Measurements from ENCODE around the gene ZNF474. TPM values are rescaled to one million over a fixed set of nuclear protein-coding genes. Genes with fewer than 3 reads are reported as not detected.
A peak's percentile ranks its signal among the peaks of the same experiment; 100 is the strongest.

Gene ZNF474
- polyA plus RNA-seq, 12 donors, result 0.33 to 7.4 (median 0.96) TPM; not detected in 2

- no peak for DNase-seq
These were observed 23.9 kb downstream of the ZNF474 start for GRCh38 chr5:122153230-122153629.

GRCh38 chr5:122153774-122154173 lies 24.4 kb downstream of the ZNF474 start:
- no peak for DNase-seq

GRCh38 chr5:122154491-122154890 lies 25.1 kb downstream of the ZNF474 start:
- DNase-seq, result no peak

GRCh38 chr5:122154910-122155309 lies 25.6 kb downstream of the ZNF474 start:
- DNase-seq, result no peak

- no peak for DNase-seq
These were observed 26.2 kb downstream of the ZNF474 start for GRCh38 chr5:122155546-122155945.

GRCh38 chr5:122156724-122157325 lies 27.5 kb downstream of the ZNF474 start:
- DNase-seq, result no peak

- no peak for DNase-seq
These were observed 32.8 kb downstream of the ZNF474 start for GRCh38 chr5:122162100-122162638.

GRCh38 chr5:122163121-122164069 lies 34.0 kb downstream of the ZNF474 start:
- DNase-seq, result no peak

GRCh38 chr5:122164070-122164435 lies 34.7 kb downstream of the ZNF474 start:
- no peak for DNase-seq

GRCh38 chr5:122164831-122165558 lies 35.6 kb downstream of the ZNF474 start:
- no peak for DNase-seq

GRCh38 chr5:122165559-122166078 lies 36.3 kb downstream of the ZNF474 start:
- no peak for DNase-seq

- DNase-seq, result no peak
These were observed 40.2 kb downstream of the ZNF474 start for GRCh38 chr5:122169350-122170103.

- DNase-seq, result no peak
These were observed 41.3 kb downstream of the ZNF474 start for GRCh38 chr5:122170620-122171019.

- no peak for DNase-seq
These were observed 42.9 kb downstream of the ZNF474 start for GRCh38 chr5:122172207-122172606.

- peak; percentile 66 for DNase-seq
These were observed 44.4 kb downstream of the ZNF474 start for GRCh38 chr5:122173474-122174415.

- no peak for DNase-seq
These were observed 45.7 kb downstream of the ZNF474 start for GRCh38 chr5:122175091-122175490.

GRCh38 chr5:122175852-122176251 lies 46.5 kb downstream of the ZNF474 start:
- DNase-seq, result no peak

- no peak for DNase-seq
These were observed 47.8 kb downstream of the ZNF474 start for GRCh38 chr5:122177161-122177560.

GRCh38 chr5:122179701-122180100 lies 50.4 kb downstream of the ZNF474 start:
- peak; percentile 33 for DNase-seq

- no peak for DNase-seq
These were observed 50.9 kb downstream of the ZNF474 start for GRCh38 chr5:122180146-122180712.

All from muscle of arm (tissue), 12 donors.